Measurements from ENCODE around the gene PSMB1. TPM values are rescaled to one million over a fixed set of nuclear protein-coding genes. Genes with fewer than 3 reads are reported as not detected.

Gene PSMB1
- total and polyA plus RNA-seq, 9 of the 15 experiments (the other 6 are each of a cell fraction or from before 2014, with no cell fraction given) = 447 to 2,953 (median 884) TPM

- TF ChIP-seq ARNT (IDR thresholded peaks at IDR 0.05) = peak in 1 of 2 experiments; percentile 14; a peak in 1 of 4 replicates
- peak; percentile 83 for TF ChIP-seq POLR2AphosphoS5 (IDR thresholded peaks at IDR 0.05; ENCODE audit: control insufficient read depth, insufficient read depth, low read depth, low read length)
- peak in 1 of 2 experiments; percentile 22 for TF ChIP-seq AFF1 (IDR thresholded peaks at IDR 0.05; ENCODE audit: low read depth in 1 of 2, partially characterized antibody in 2 of 2)
- peak; percentile 32 for TF ChIP-seq RBM25 (IDR thresholded peaks at IDR 0.05; ENCODE audit: low read depth, low read length, severe bottlenecking)
- no peak for TF ChIP-seq CHD1 (IDR thresholded peaks at IDR 0.05; ENCODE audit: low read length)
- TF ChIP-seq ETV1 (tag; conservative IDR thresholded peaks at IDR 0.05; ENCODE audit: low read depth) = peak; percentile 74
- peak; percentile 38; the same call in 1 of the 2 replicates for TF ChIP-seq MXI1 (IDR thresholded peaks at IDR 0.05; ENCODE audit: low read depth, low read length)
- peak; percentile 60; the same call in 1 of the 2 replicates for TF ChIP-seq E2F1 (CRISPR knock-in tag; IDR thresholded peaks at IDR 0.05)
- TF ChIP-seq STAG1 (CRISPR knock-in tag; IDR thresholded peaks at IDR 0.05; ENCODE audit: borderline replicate concordance) = no peak
- peak; percentile 68 for TF ChIP-seq PRDM10 (IDR thresholded peaks at IDR 0.05; ENCODE audit: partially characterized antibody)
- no peak for TF ChIP-seq FOXJ2 (tag; IDR thresholded peaks at IDR 0.05)
- TF ChIP-seq CBX8 (IDR thresholded peaks at IDR 0.05; ENCODE audit: borderline replicate concordance, extremely low read depth, low read depth, low read length, poor library complexity, severe bottlenecking) = no peak
- peak; percentile 43; the same call in 1 of the 2 replicates for TF ChIP-seq ZBTB7A (IDR thresholded peaks at IDR 0.05; ENCODE audit: borderline replicate concordance, control insufficient read depth, low read depth, low read length)
- 0 out of 2 replicates have a peak, but pooled peaks have one; percentile 29 for TF ChIP-seq MYNN (IDR thresholded peaks at IDR 0.05)
- no peak for TF ChIP-seq MYNN (CRISPR knock-in tag; IDR thresholded peaks at IDR 0.05)
These were observed 1.1 kb upstream of the PSMB1 start, which contains the start of gene TBP (continued) for GRCh38 chr6:170554013-170554795.

All from K562 (cell line).